ENCODE results near the gene TBC1D2B. TPM values are rescaled to one million over a fixed set of nuclear protein-coding genes. Genes with fewer than 3 reads are reported as not detected.

TBC1D2B gene
- 100 to 1,000 TPM in 1 of 2 donors, 10 to 100 TPM in 1; 49.0 to 109 TPM for total RNA-seq
- 10 to 100 TPM in 1 of 2 donors, 1 to 10 TPM in 1; 9.8 to 57.5 TPM for polyA plus RNA-seq
- long read RNA-seq, donor 1, full-length matches to known transcripts: 38 of 47 reads
- long read RNA-seq, donor 1, partial matches to known transcripts: 3 of 47 reads
- long read RNA-seq, donor 1, other reads (novel, unspliced or antisense): 6 of 47 reads
- long read RNA-seq, donor 2, full-length matches to known transcripts: 37 of 63 reads
- long read RNA-seq, donor 2, partial matches to known transcripts: 15 of 63 reads
- long read RNA-seq, donor 2, other reads (novel, unspliced or antisense): 11 of 63 reads

DNA sequence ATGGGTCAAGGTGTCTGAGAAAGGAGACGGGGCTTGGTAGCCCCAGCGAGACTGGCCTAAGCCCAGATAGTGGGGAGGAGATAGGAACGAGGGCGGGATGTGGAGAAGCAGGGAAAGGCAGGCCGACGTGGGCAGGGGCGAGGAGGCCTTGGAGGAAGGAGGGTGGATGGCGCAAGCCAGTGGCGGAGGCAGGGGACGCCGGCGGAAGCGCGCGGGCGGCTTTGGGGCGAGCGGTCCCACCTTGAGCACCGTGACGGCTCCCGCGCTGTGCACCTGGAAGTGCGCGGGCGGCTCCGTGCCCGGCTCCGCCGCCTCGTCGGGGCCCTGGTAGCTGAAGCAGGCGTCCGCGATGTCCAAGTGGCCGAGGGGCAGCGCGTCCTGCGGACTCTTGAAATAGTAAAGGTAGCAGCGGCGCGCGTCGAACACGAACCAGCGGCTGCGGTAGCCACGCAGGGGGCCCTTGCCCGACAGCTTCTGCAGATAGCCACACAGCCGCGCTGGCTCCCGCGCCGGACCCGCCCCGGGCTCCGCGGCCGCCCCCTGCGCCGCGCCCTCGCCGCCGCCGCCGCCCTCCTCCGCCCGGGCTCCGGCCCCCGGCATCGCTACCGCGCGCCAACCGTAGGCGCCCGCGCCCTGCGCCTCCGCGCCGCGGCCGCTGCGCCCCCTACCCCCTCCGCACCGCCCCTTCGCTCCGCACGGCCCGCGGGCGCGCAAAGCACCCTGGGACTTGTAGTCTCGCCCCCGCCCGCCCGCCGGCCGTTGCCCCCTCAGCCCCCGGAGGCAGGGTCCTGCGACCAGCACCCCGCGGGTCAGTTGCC is at the start of gene TBC1D2B:
TBC1D2B (minus strand) TSS at position 659 of the 818 bp plus-strand sequence; CDS start at position 600, 59 bp downstream.
- Histone ChIP-seq H3K27ac (ENCODE audit: low read depth in 1 of 2, low read length in 2 of 2) (peak within 1 kb of the TSS in 1 of 2 donors; percentile 73), H3K4me1 (ENCODE audit: control insufficient read depth in 1 of 2, insufficient read depth in 2 of 2, low read length in 2 of 2) (no peaks in the 10 kb centered on the region), H3K4me3 (ENCODE audit: low read length in 2 of 2) (peak within 1 kb of the TSS; percentile 82 to 91), H3K9me3 (ENCODE audit: control insufficient read depth, low read length) (no peaks in the 10 kb centered on the region), H3K27me3 (ENCODE audit: control insufficient read depth in 1 of 2, insufficient read depth in 2 of 2, low read length in 1 of 2) (no peaks in the 10 kb centered on the region), H3K36me3 (ENCODE audit: control insufficient read depth in 1 of 2, insufficient read depth in 2 of 2, low read length in 1 of 2) (no peaks in the 10 kb centered on the region)
- ATAC-seq (ENCODE audit: low FRiP score) (peak; percentile 82), DNase-seq (peak; percentile 80 to 91)
- 1% methylated on average over 66 to 104 of the region's 104 CpGs for WGBS, 2 donors
- intact Hi-C loops (cut with DNase I): loop anchor here (5.0 kb wide), 3 partner anchors 70 to 85 kb away; no protein-coding TSS in a partner anchor

GRCh38 chr15:78125267-78125666 is 47.8 kb upstream of the TBC1D2B start:
- Histone ChIP-seq H3K27ac (ENCODE audit: low read depth in 1 of 2, low read length in 2 of 2) (no peak overlapping the region), H3K9me3 (ENCODE audit: control insufficient read depth, low read length) (no peaks in the 10 kb centered on the region), H3K36me3 (ENCODE audit: control insufficient read depth in 1 of 2, insufficient read depth in 2 of 2, low read length in 1 of 2) (no peaks in the 10 kb centered on the region), H3K4me1 (ENCODE audit: control insufficient read depth in 1 of 2, insufficient read depth in 2 of 2, low read length in 2 of 2) (no peaks in the 10 kb centered on the region), H3K4me3 (ENCODE audit: low read length in 2 of 2) (no peak overlapping the region), H3K27me3 (ENCODE audit: control insufficient read depth in 1 of 2, insufficient read depth in 2 of 2, low read length in 1 of 2) (no peaks in the 10 kb centered on the region)
- no peak for ATAC-seq (ENCODE audit: low FRiP score)
- DNase-seq: no peak
- intact Hi-C loops (cut with DNase I): no loop called here
- 71 to 80% methylated on average over 3 of the region's 3 CpGs for WGBS, 2 donors

- no peak overlapping the region for H3K4me3 ChIP-seq (ENCODE audit: low read length in 2 of 2)
- no peaks in the 10 kb centered on the region for H3K4me1 ChIP-seq (ENCODE audit: control insufficient read depth in 1 of 2, insufficient read depth in 2 of 2, low read length in 2 of 2)
- no peaks in the 10 kb centered on the region for H3K36me3 ChIP-seq (ENCODE audit: control insufficient read depth in 1 of 2, insufficient read depth in 2 of 2, low read length in 1 of 2)
- no peaks in the 10 kb centered on the region for H3K27me3 ChIP-seq (ENCODE audit: control insufficient read depth in 1 of 2, insufficient read depth in 2 of 2, low read length in 1 of 2)
- ATAC-seq (ENCODE audit: low FRiP score) (no peak), DNase-seq (no peak)
- H3K9me3 ChIP-seq (ENCODE audit: control insufficient read depth, low read length): no peaks in the 10 kb centered on the region
- WGBS, 2 donors: 88 to 90% methylated on average over 5 of the region's 5 CpGs
- no peak overlapping the region for H3K27ac ChIP-seq (ENCODE audit: low read depth in 1 of 2, low read length in 2 of 2)
- intact Hi-C loops (cut with DNase I): no loop called here
Observed at GRCh38 chr15:78120523-78120922, 43.0 kb upstream of the TBC1D2B start.

DNA sequence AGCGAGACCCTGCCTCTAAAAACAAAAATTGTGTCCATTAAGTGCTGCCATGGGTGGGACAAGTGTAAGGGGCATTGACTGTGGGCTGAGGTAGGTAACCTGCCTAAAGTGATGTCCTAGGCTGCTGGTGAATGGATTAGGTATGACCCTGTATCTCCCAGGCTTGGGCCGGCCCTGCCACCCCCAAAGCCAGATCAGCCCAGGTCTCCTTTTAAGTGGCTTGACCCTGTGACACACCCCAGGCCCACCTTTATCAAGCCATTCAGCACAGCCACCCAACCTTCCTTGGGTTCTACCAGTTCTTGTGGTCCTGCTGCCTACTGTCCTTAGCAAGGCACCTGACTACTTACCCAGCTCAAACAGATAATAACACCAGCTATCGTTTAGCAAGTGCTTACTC is 35.0 kb upstream of the TBC1D2B start:
- H3K9me3 ChIP-seq (ENCODE audit: control insufficient read depth, low read length): no peaks in the 10 kb centered on the region
- H3K27ac ChIP-seq (ENCODE audit: low read depth in 1 of 2, low read length in 2 of 2): no peak overlapping the region
- no peaks in the 10 kb centered on the region for H3K4me1 ChIP-seq (ENCODE audit: control insufficient read depth in 1 of 2, insufficient read depth in 2 of 2, low read length in 2 of 2)
- H3K36me3 ChIP-seq (ENCODE audit: control insufficient read depth in 1 of 2, insufficient read depth in 2 of 2, low read length in 1 of 2): no peaks in the 10 kb centered on the region
- DNase-seq (peak in 1 of 2 donors; percentile 66), ATAC-seq (ENCODE audit: low FRiP score) (no peak)
- WGBS, 2 donors: 76 to 81% methylated on average over 3 of the region's 3 CpGs
- no peaks in the 10 kb centered on the region for H3K27me3 ChIP-seq (ENCODE audit: control insufficient read depth in 1 of 2, insufficient read depth in 2 of 2, low read length in 1 of 2)
- intact Hi-C loops (cut with DNase I): loop anchor here (2.0 to 10.0 kb wide), 3 partner anchors 82 to 312 kb away; no protein-coding TSS in a partner anchor
- H3K4me3 ChIP-seq (ENCODE audit: low read length in 2 of 2): no peak overlapping the region

DNA sequence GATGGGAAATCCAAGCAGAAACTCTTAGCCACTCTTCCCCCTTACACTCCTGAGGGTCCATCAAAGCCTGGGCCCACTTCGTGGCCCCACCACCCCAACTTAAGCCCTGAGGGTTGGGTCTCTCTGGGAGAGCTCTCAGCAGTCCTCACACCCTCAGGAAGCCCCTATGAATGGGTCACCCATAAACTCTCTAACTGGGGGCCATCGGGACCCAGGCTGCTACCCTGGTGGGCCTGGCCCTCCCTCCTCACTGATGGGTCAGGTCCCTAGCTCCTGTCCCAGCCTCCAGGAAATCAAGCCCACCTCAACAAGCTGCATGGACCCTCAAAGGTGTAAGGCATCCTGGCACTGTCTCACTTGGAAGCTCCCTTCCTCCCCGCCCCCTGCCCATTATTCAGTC is 34.3 kb upstream of the TBC1D2B start:
- H3K4me1 ChIP-seq (ENCODE audit: control insufficient read depth in 1 of 2, insufficient read depth in 2 of 2, low read length in 2 of 2): no peaks in the 10 kb centered on the region
- ATAC-seq (ENCODE audit: low FRiP score): no peak
- H3K27ac ChIP-seq (ENCODE audit: low read depth in 1 of 2, low read length in 2 of 2): no peak overlapping the region
- no peaks in the 10 kb centered on the region for H3K9me3 ChIP-seq (ENCODE audit: control insufficient read depth, low read length)
- no peaks in the 10 kb centered on the region for H3K36me3 ChIP-seq (ENCODE audit: control insufficient read depth in 1 of 2, insufficient read depth in 2 of 2, low read length in 1 of 2)
- no peaks in the 10 kb centered on the region for H3K27me3 ChIP-seq (ENCODE audit: control insufficient read depth in 1 of 2, insufficient read depth in 2 of 2, low read length in 1 of 2)
- H3K4me3 ChIP-seq (ENCODE audit: low read length in 2 of 2): no peak overlapping the region
- peak in 1 of 2 donors; percentile 41 for DNase-seq
- 94 to 95% methylated on average over 3 of the region's 3 CpGs for WGBS, 2 donors
- intact Hi-C loops (cut with DNase I): loop anchor here (2.0 to 10.0 kb wide), 3 partner anchors 83 to 313 kb away; no protein-coding TSS in a partner anchor

DNA sequence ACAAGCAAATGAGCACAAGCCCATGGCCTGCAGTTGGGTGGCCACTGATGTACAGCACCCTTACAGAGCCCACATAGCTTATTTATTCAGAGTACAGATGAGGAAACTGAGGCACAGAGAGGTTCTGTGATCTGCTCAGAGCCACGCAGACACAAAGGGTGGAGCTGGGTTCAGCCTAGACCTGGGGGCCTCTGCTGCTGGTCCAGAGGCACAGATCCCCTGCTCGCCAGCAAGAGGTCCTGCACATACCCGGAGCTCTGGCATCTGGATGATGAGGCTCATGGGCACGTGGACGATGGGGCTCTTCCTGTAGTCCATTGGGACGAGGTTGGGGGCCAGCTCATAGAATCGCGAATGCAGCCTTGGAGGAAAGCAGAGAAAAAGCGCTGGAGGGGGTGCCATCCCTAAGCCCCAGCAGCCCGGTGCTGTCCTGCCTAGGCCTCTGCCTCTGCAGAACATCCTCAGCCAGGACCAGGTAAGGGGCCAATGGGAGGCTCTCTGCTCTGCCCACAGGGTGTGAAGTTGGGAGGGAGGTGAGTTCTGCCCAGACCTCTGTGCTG is 33.5 kb upstream of the TBC1D2B start:
- Histone ChIP-seq H3K27me3 (ENCODE audit: control insufficient read depth in 1 of 2, insufficient read depth in 2 of 2, low read length in 1 of 2) (no peaks in the 10 kb centered on the region), H3K4me1 (ENCODE audit: control insufficient read depth in 1 of 2, insufficient read depth in 2 of 2, low read length in 2 of 2) (no peaks in the 10 kb centered on the region), H3K4me3 (ENCODE audit: low read length in 2 of 2) (no peak overlapping the region), H3K36me3 (ENCODE audit: control insufficient read depth in 1 of 2, insufficient read depth in 2 of 2, low read length in 1 of 2) (no peaks in the 10 kb centered on the region), H3K27ac (ENCODE audit: low read depth in 1 of 2, low read length in 2 of 2) (no peak overlapping the region), H3K9me3 (ENCODE audit: control insufficient read depth, low read length) (no peaks in the 10 kb centered on the region)
- intact Hi-C loops (cut with DNase I): loop anchor here (10.0 kb wide), 1 partner anchor 314 kb away; no protein-coding TSS in a partner anchor
- 94% methylated on average over 10 of the region's 10 CpGs for WGBS, 2 donors
- ATAC-seq (ENCODE audit: low FRiP score) (no peak), DNase-seq (peak in 1 of 2 donors; percentile 57)

DNA sequence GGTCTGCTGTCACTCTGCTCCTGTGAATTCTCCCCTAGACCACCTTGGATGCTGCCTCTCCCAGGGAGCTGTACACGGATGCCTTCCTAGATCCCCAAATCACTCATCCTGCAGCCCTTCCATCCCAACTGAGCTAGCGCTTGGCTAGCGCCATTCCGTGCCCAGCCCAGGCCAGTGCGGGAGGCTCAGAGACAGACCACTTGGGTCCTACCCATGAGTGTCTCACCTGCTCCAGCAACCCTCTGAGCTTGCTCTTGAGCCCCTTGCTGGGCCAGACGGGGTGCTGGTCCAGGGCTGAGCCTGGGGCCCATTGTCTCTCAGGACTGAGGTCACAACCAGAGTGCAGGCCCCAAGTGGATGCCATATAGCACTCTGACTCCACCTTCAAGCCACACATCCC is 32.6 kb upstream of the TBC1D2B start:
- no peaks in the 10 kb centered on the region for H3K27me3 ChIP-seq (ENCODE audit: control insufficient read depth in 1 of 2, insufficient read depth in 2 of 2, low read length in 1 of 2)
- H3K36me3 ChIP-seq (ENCODE audit: control insufficient read depth in 1 of 2, insufficient read depth in 2 of 2, low read length in 1 of 2): no peaks in the 10 kb centered on the region
- DNase-seq: peak in 1 of 2 donors; percentile 61
- intact Hi-C loops (cut with DNase I): loop anchor here (10.0 kb wide), 1 partner anchor 315 kb away; no protein-coding TSS in a partner anchor
- no peak overlapping the region for H3K27ac ChIP-seq (ENCODE audit: low read depth in 1 of 2, low read length in 2 of 2)
- ATAC-seq (ENCODE audit: low FRiP score): no peak
- no peaks in the 10 kb centered on the region for H3K4me1 ChIP-seq (ENCODE audit: control insufficient read depth in 1 of 2, insufficient read depth in 2 of 2, low read length in 2 of 2)
- 94 to 96% methylated on average over 6 of the region's 6 CpGs for WGBS, 2 donors
- no peaks in the 10 kb centered on the region for H3K9me3 ChIP-seq (ENCODE audit: control insufficient read depth, low read length)
- no peak overlapping the region for H3K4me3 ChIP-seq (ENCODE audit: low read length in 2 of 2)

DNA sequence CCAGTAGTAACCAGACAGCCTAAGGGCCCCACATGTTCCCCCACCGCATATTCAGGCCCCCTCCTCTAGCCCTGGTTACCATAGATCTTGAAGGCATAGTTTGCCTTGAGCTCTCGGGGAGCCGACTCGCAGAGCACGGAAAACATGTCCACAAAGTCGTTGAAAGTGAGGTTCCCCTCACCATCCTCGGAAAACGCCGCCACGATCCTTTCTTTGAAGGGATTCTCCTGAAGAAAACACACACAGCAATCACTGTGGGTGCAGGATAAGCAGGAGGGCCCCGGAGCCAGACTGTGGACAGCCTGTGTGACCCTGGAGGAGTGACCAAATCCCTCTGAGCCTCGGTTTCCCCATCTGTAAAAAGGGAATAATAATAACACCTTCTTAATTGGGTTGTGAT is 31.6 kb upstream of the TBC1D2B start:
- no peaks in the 10 kb centered on the region for H3K9me3 ChIP-seq (ENCODE audit: control insufficient read depth, low read length)
- no peaks in the 10 kb centered on the region for H3K4me1 ChIP-seq (ENCODE audit: control insufficient read depth in 1 of 2, insufficient read depth in 2 of 2, low read length in 2 of 2)
- ATAC-seq (ENCODE audit: low FRiP score): no peak
- H3K4me3 ChIP-seq (ENCODE audit: low read length in 2 of 2): no peak overlapping the region
- no peak for DNase-seq
- intact Hi-C loops (cut with DNase I): loop anchor here (2.0 kb wide), 2 partner anchors 142 to 150 kb away; no protein-coding TSS in a partner anchor
- WGBS, 2 donors: 91 to 93% methylated on average over 12 of the region's 12 CpGs
- no peaks in the 10 kb centered on the region for H3K27me3 ChIP-seq (ENCODE audit: control insufficient read depth in 1 of 2, insufficient read depth in 2 of 2, low read length in 1 of 2)
- H3K27ac ChIP-seq (ENCODE audit: low read depth in 1 of 2, low read length in 2 of 2): no peak overlapping the region
- no peaks in the 10 kb centered on the region for H3K36me3 ChIP-seq (ENCODE audit: control insufficient read depth in 1 of 2, insufficient read depth in 2 of 2, low read length in 1 of 2)
